ENCODE results near the gene PIGL.

The PIGL gene

GRCh38 chr17:16262201-16262600, 45.2 kb downstream of the PIGL start:
- in situ Hi-C loops (cut with HindIII; ENCODE audit: low pct_ligation_motif_present, low pct_unique_long_range_greater_than_20kb, low sequenced_read_pairs): no loop called here
- DNase-seq: no peak

- no peak for DNase-seq
- in situ Hi-C loops (cut with HindIII; ENCODE audit: low pct_ligation_motif_present, low pct_unique_long_range_greater_than_20kb, low sequenced_read_pairs): no loop called here
Observed at GRCh38 chr17:16267174-16267573, 50.2 kb downstream of the PIGL start.

GRCh38 chr17:16269658-16270057, 52.6 kb downstream of the PIGL start:
- DNase-seq: peak; percentile 27
- in situ Hi-C loops (cut with HindIII; ENCODE audit: low pct_ligation_motif_present, low pct_unique_long_range_greater_than_20kb, low sequenced_read_pairs): no loop called here

- in situ Hi-C loops (cut with HindIII; ENCODE audit: low pct_ligation_motif_present, low pct_unique_long_range_greater_than_20kb, low sequenced_read_pairs): no loop called here
- no peak for DNase-seq
Observed at GRCh38 chr17:16272111-16272840, 55.3 kb downstream of the PIGL start.

GRCh38 chr17:16273499-16273898, 56.5 kb downstream of the PIGL start:
- in situ Hi-C loops (cut with HindIII; ENCODE audit: low pct_ligation_motif_present, low pct_unique_long_range_greater_than_20kb, low sequenced_read_pairs): no loop called here
- no peak for DNase-seq

- no peak for DNase-seq
- in situ Hi-C loops (cut with HindIII; ENCODE audit: low pct_ligation_motif_present, low pct_unique_long_range_greater_than_20kb, low sequenced_read_pairs): no loop called here
Observed at GRCh38 chr17:16273929-16274339, 56.9 kb downstream of the PIGL start.

GRCh38 chr17:16275024-16275423, 58.0 kb downstream of the PIGL start:
- no peak for DNase-seq
- in situ Hi-C loops (cut with HindIII; ENCODE audit: low pct_ligation_motif_present, low pct_unique_long_range_greater_than_20kb, low sequenced_read_pairs): loop anchor here (25.0 kb wide), 1 partner anchor 237 kb away; no protein-coding TSS in a partner anchor

- in situ Hi-C loops (cut with HindIII; ENCODE audit: low pct_ligation_motif_present, low pct_unique_long_range_greater_than_20kb, low sequenced_read_pairs): loop anchor here (25.0 kb wide), 1 partner anchor 235 kb away; no protein-coding TSS in a partner anchor
- DNase-seq: no peak
Observed at GRCh38 chr17:16277163-16277562, 60.2 kb downstream of the PIGL start.

- peak; percentile 31 for DNase-seq
- in situ Hi-C loops (cut with HindIII; ENCODE audit: low pct_ligation_motif_present, low pct_unique_long_range_greater_than_20kb, low sequenced_read_pairs): loop anchor here (25.0 kb wide), 1 partner anchor 231 kb away; no protein-coding TSS in a partner anchor
Observed at GRCh38 chr17:16281351-16281750, 64.3 kb downstream of the PIGL start.

GRCh38 chr17:16282522-16282921, 65.5 kb downstream of the PIGL start:
- in situ Hi-C loops (cut with HindIII; ENCODE audit: low pct_ligation_motif_present, low pct_unique_long_range_greater_than_20kb, low sequenced_read_pairs): loop anchor here (25.0 kb wide), 1 partner anchor 230 kb away; no protein-coding TSS in a partner anchor
- DNase-seq: peak; percentile 92

- DNase-seq: no peak
- in situ Hi-C loops (cut with HindIII; ENCODE audit: low pct_ligation_motif_present, low pct_unique_long_range_greater_than_20kb, low sequenced_read_pairs): loop anchor here (25.0 kb wide), 1 partner anchor 229 kb away; no protein-coding TSS in a partner anchor
Observed at GRCh38 chr17:16283705-16284104, 66.7 kb downstream of the PIGL start.

GRCh38 chr17:16285646-16286008, 68.6 kb downstream of the PIGL start:
- in situ Hi-C loops (cut with HindIII; ENCODE audit: low pct_ligation_motif_present, low pct_unique_long_range_greater_than_20kb, low sequenced_read_pairs): loop anchor here (25.0 kb wide), 1 partner anchor 227 kb away; no protein-coding TSS in a partner anchor
- no peak for DNase-seq

- in situ Hi-C loops (cut with HindIII; ENCODE audit: low pct_ligation_motif_present, low pct_unique_long_range_greater_than_20kb, low sequenced_read_pairs): loop anchor here (25.0 kb wide), 1 partner anchor 226 kb away; no protein-coding TSS in a partner anchor
- DNase-seq: peak; percentile 98
Observed at GRCh38 chr17:16286009-16286946, 69.3 kb downstream of the PIGL start.

GRCh38 chr17:16286947-16287562, 70.0 kb downstream of the PIGL start:
- in situ Hi-C loops (cut with HindIII; ENCODE audit: low pct_ligation_motif_present, low pct_unique_long_range_greater_than_20kb, low sequenced_read_pairs): loop anchor here (25.0 kb wide), 1 partner anchor 225 kb away; no protein-coding TSS in a partner anchor
- peak; percentile 82 for DNase-seq

GRCh38 chr17:16287563-16288027, 70.6 kb downstream of the PIGL start:
- in situ Hi-C loops (cut with HindIII; ENCODE audit: low pct_ligation_motif_present, low pct_unique_long_range_greater_than_20kb, low sequenced_read_pairs): loop anchor here (25.0 kb wide), 1 partner anchor 225 kb away; no protein-coding TSS in a partner anchor
- peak; percentile 33 for DNase-seq

GRCh38 chr17:16288860-16289571, 72.0 kb downstream of the PIGL start:
- in situ Hi-C loops (cut with HindIII; ENCODE audit: low pct_ligation_motif_present, low pct_unique_long_range_greater_than_20kb, low sequenced_read_pairs): loop anchor here (25.0 kb wide), 1 partner anchor 223 kb away; no protein-coding TSS in a partner anchor
- no peak for DNase-seq

GRCh38 chr17:16293931-16294330, 76.9 kb downstream of the PIGL start:
- DNase-seq: no peak
- in situ Hi-C loops (cut with HindIII; ENCODE audit: low pct_ligation_motif_present, low pct_unique_long_range_greater_than_20kb, low sequenced_read_pairs): loop anchor here (25.0 kb wide), 1 partner anchor 218 kb away; no protein-coding TSS in a partner anchor

- DNase-seq: no peak
- in situ Hi-C loops (cut with HindIII; ENCODE audit: low pct_ligation_motif_present, low pct_unique_long_range_greater_than_20kb, low sequenced_read_pairs): loop anchor here (25.0 kb wide), 1 partner anchor 218 kb away; no protein-coding TSS in a partner anchor
Observed at GRCh38 chr17:16294560-16294959, 77.5 kb downstream of the PIGL start.
